ENCODE data around the gene SBF2. TPM values are rescaled to one million over a fixed set of nuclear protein-coding genes. Genes with fewer than 3 reads are reported as not detected.

SBF2 gene
- total RNA-seq, 2 donors from 2014 or later: 53.8 to 60.8 TPM

GRCh38 chr11:10125522-10126133 is 168.4 kb downstream of the SBF2 start:
- no peak overlapping the region for H3K4me3 ChIP-seq
- DNase-seq (ENCODE audit: low spot score) (no peak), ATAC-seq (ENCODE audit: insufficient number of reproducible peaks, low FRiP score, low read depth) (no peak)
- TF ChIP-seq, protein P1, sequence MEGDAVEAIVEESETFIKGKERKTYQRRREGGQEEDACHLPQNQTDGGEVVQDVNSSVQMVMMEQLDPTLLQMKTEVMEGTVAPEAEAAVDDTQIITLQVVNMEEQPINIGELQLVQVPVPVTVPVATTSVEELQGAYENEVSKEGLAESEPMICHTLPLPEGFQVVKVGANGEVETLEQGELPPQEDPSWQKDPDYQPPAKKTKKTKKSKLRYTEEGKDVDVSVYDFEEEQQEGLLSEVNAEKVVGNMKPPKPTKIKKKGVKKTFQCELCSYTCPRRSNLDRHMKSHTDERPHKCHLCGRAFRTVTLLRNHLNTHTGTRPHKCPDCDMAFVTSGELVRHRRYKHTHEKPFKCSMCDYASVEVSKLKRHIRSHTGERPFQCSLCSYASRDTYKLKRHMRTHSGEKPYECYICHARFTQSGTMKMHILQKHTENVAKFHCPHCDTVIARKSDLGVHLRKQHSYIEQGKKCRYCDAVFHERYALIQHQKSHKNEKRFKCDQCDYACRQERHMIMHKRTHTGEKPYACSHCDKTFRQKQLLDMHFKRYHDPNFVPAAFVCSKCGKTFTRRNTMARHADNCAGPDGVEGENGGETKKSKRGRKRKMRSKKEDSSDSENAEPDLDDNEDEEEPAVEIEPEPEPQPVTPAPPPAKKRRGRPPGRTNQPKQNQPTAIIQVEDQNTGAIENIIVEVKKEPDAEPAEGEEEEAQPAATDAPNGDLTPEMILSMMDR (IDR thresholded peaks at IDR 0.05): no peak
- no peaks in the 10 kb centered on the region for H3K36me3 ChIP-seq
- no peak overlapping the region for H3K27ac ChIP-seq
- H3K27me3 ChIP-seq (replicated peaks; ENCODE audit: insufficient read depth): no peaks in the 10 kb centered on the region
- H3K4me1 ChIP-seq (ENCODE audit: control insufficient read depth in 1 of 2, low read depth in 2 of 2): peaks cover 26 to 35% of the 10 kb centered on the region in 2 donors
- no peaks in the 10 kb centered on the region for H3K9me3 ChIP-seq

DNA sequence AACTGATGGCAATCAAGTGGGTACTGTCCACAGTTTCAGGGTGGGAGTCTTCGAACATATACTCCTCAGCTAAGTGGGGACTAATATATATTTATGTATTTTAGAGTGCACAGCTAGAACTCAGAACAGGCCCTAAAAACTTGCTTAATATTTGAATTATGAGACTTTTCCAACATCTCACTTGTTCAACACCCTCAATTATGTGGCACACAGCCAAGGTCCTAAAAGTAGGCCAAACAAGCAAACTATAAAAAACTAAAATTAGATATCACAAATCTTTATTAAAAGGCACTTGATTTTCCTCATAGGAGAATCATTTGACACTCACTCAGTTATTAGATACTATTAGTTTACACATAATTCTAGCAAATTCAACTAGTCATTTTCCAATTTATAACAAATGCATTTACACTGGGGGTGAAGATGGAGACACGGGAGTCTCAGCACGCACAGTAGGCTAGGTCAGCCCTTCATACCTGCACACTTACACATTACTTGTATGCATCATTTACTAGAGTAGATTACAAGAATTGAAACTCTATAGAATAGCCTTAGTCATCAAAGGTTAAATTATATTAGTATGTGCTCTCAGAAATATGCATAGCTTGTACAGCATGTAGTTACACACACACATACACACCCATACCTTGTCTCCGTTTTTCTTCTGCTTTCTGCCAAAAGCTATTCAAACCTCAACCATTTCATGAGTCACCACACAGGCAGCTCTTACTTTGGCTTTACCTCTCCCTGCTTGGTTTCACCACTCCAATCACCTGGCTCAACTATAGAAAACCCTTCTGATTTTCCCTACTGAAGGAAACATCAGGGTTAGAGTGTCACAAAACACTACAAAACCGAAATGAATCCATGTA is 171.5 kb downstream of the SBF2 start:
- Histone ChIP-seq H3K9me3 (no peaks in the 10 kb centered on the region), H3K27ac (no peak overlapping the region), H3K4me1 (ENCODE audit: control insufficient read depth in 1 of 2, low read depth in 2 of 2) (peaks cover 46 to 53% of the 10 kb centered on the region in 2 donors), H3K36me3 (no peaks in the 10 kb centered on the region), H3K27me3 (replicated peaks; ENCODE audit: insufficient read depth) (no peaks in the 10 kb centered on the region), H3K4me3 (no peak overlapping the region)
- no peak for DNase-seq (ENCODE audit: low spot score)
- TF ChIP-seq, protein P1 (IDR thresholded peaks at IDR 0.05): no peak
- no peak for ATAC-seq (ENCODE audit: insufficient number of reproducible peaks, low FRiP score, low read depth)

- ATAC-seq (ENCODE audit: insufficient number of reproducible peaks, low FRiP score, low read depth) (no peak), DNase-seq (ENCODE audit: low spot score) (no peak)
- TF ChIP-seq, protein P1 (IDR thresholded peaks at IDR 0.05): no peak
- no peak overlapping the region for H3K4me3 ChIP-seq
- H3K27ac ChIP-seq: no peak overlapping the region
- H3K4me1 ChIP-seq (ENCODE audit: control insufficient read depth in 1 of 2, low read depth in 2 of 2): peaks cover 42 to 49% of the 10 kb centered on the region in 2 donors
- no peaks in the 10 kb centered on the region for H3K9me3 ChIP-seq
- H3K36me3 ChIP-seq: no peaks in the 10 kb centered on the region
- no peaks in the 10 kb centered on the region for H3K27me3 ChIP-seq (replicated peaks; ENCODE audit: insufficient read depth)
Measured at GRCh38 chr11:10118865-10119264, 175.2 kb downstream of the SBF2 start.

DNA sequence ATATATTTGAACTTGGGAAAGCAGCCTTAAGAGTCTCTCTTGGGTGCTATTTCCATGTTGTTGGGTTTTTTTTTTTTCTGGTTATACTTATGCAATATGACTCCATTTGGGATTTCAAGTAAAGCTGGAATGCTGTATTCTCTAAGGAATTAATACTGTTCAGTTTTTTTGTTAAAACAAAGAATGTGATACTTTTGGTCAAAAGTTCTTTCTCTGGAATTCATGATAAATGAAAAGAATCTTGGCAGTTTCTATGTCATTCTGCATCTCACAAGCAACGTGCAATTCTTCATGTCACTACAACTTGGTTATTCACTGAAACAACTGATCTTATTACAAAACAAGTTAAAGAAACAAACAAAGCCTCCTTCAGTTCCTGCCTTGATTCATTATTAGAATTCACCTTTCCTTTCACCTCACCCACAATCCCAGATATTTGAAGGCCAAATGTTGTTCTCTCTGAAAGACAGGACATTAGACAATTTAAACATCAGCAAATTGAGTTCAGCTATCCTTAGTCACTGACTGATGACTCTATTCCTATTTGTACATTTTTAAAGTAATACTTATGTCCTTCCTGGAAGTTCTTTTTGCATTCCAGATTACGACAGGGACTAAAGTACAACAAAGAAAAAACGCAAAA is 176.2 kb downstream of the SBF2 start:
- Histone ChIP-seq H3K4me3 (no peak overlapping the region), H3K27ac (peak overlapping the region in 1 of 2 donors; percentile 22), H3K27me3 (replicated peaks; ENCODE audit: insufficient read depth) (no peaks in the 10 kb centered on the region), H3K36me3 (no peaks in the 10 kb centered on the region), H3K4me1 (ENCODE audit: control insufficient read depth in 1 of 2, low read depth in 2 of 2) (peaks cover 40 to 45% of the 10 kb centered on the region in 2 donors), H3K9me3 (no peaks in the 10 kb centered on the region)
- TF ChIP-seq, protein P1 (IDR thresholded peaks at IDR 0.05): no peak
- ATAC-seq (ENCODE audit: insufficient number of reproducible peaks, low FRiP score, low read depth) (no peak), DNase-seq (ENCODE audit: low spot score) (no peak)

DNA sequence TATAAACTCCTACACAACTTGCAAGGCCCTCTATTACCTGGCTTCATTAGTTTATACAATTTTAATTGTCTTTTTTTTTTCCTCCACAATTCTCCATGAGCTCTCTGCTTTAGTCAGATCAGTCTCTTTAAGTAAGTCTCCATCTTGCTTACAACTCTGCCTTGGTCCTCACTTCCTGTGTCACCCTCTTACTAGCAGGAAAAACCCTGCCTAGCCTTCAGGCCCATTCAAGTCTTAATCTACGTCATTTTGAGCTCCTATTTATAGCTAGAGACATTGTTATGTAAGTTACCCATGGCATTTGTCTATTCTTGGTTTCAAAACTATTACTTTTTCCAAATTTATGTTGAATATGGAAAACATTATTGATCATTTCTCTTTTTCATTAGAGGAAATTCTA is 177.4 kb downstream of the SBF2 start:
- H3K27ac ChIP-seq: no peak overlapping the region
- TF ChIP-seq, protein P1 (IDR thresholded peaks at IDR 0.05): no peak
- H3K36me3 ChIP-seq: no peaks in the 10 kb centered on the region
- ATAC-seq (ENCODE audit: insufficient number of reproducible peaks, low FRiP score, low read depth): no peak
- H3K4me3 ChIP-seq: no peak overlapping the region
- H3K9me3 ChIP-seq: no peaks in the 10 kb centered on the region
- no peaks in the 10 kb centered on the region for H3K27me3 ChIP-seq (replicated peaks; ENCODE audit: insufficient read depth)
- DNase-seq (ENCODE audit: low spot score): no peak
- peaks cover 27 to 32% of the 10 kb centered on the region in 2 donors for H3K4me1 ChIP-seq (ENCODE audit: control insufficient read depth in 1 of 2, low read depth in 2 of 2)
